WTC11 (cell line): ENCODE measurements around the gene TDRD9. TPM values are rescaled to one million over a fixed set of nuclear protein-coding genes. Genes with fewer than 3 reads are reported as not detected.

Source experiments
- ATAC-seq: fragments of 200-7000 bp; cut with Tn5 transposase; 2 replicates; pipeline ENCODE4 v1.10.0; 2021; ENCODE audit warnings: mild to moderate bottlenecking, moderate library complexity
- CTCF ChIA-PET: fragments of 300-600 bp; sonication (Branson Sonifier 250); formaldehyde crosslinking; loops from one replicate; lab custom pipeline; 2021; ENCODE audit warnings: antibody characterized with exemption; lab: Charles Lee
- POLR2A ChIA-PET: fragments of 350-600 bp; sonication (Branson Sonifier 250); formaldehyde crosslinking; loops from one replicate; lab custom pipeline; 2021; ENCODE audit warnings: antibody characterized with exemption; lab: Charles Lee
- DNase-seq: peaks from one replicate; pipeline ENCODE4 v3.0.0; 2021; ENCODE audit warnings: low spot score
- H3K27ac Mint-ChIP-seq: 2 replicates; pipeline ENCODE4 v1.8.0; 2021; ENCODE audit warnings: mixed read lengths
- H3K27me3 Mint-ChIP-seq: 2 replicates; pipeline ENCODE4 v1.8.0; 2021; ENCODE audit warnings: low read depth, mild to moderate bottlenecking, moderate library complexity, mixed read lengths
- H3K36me3 Mint-ChIP-seq: 2 replicates; pipeline ENCODE4 v1.8.0; 2021; ENCODE audit warnings: mixed read lengths
- H3K4me1 Mint-ChIP-seq: 2 replicates; pipeline ENCODE4 v1.8.0; 2022; ENCODE audit warnings: mixed read lengths
- H3K4me3 Mint-ChIP-seq: 2 replicates; pipeline ENCODE4 v1.8.0; 2021; ENCODE audit warnings: mild to moderate bottlenecking, moderate library complexity, mixed read lengths
- H3K9me3 Mint-ChIP-seq: 2 replicates; pipeline ENCODE4 v1.8.0; 2021; ENCODE audit warnings: mixed read lengths
- AFF4 ChIP-seq: sonication (generic); formaldehyde crosslinking; IDR thresholded peaks from 2 replicates; pipeline ENCODE4 v1.8.1; 2023; ENCODE audit warnings: mild to moderate bottlenecking, missing genetic modification reagents, borderline replicate concordance
- ESRRA ChIP-seq: sonication (generic); formaldehyde crosslinking; IDR thresholded peaks from 2 replicates; pipeline ENCODE4 v1.8.1; 2022; ENCODE audit warnings: mild to moderate bottlenecking, missing genetic modification reagents, borderline replicate concordance
- ETV6 ChIP-seq: sonication (generic); formaldehyde crosslinking; IDR thresholded peaks from 2 replicates; pipeline ENCODE4 v1.8.1; 2022; ENCODE audit warnings: mild to moderate bottlenecking, missing genetic modification reagents
- FOXJ3 ChIP-seq: sonication (generic); formaldehyde crosslinking; IDR thresholded peaks from 2 replicates; pipeline ENCODE4 v1.9.0; 2021; ENCODE audit warnings: missing genetic modification reagents, mild to moderate bottlenecking, borderline replicate concordance
- FOXK1 ChIP-seq: sonication (generic); formaldehyde crosslinking; IDR thresholded peaks from 2 replicates; pipeline ENCODE4 v1.8.0; 2022; ENCODE audit warnings: mild to moderate bottlenecking, moderate library complexity, missing genetic modification reagents
- IRF2 ChIP-seq: sonication (generic); formaldehyde crosslinking; IDR thresholded peaks from 2 replicates; pipeline ENCODE4 v1.8.0; 2022; ENCODE audit warnings: low read depth, missing genetic modification reagents, borderline replicate concordance
- NR2C2 ChIP-seq: sonication (generic); formaldehyde crosslinking; IDR thresholded peaks from 2 replicates; pipeline ENCODE4 v1.8.0; 2022; ENCODE audit warnings: mild to moderate bottlenecking, missing genetic modification reagents
- NR3C1 ChIP-seq: sonication (generic); formaldehyde crosslinking; conservative IDR thresholded peaks from 2 replicates; pipeline ENCODE4 v1.8.1; 2023; ENCODE audit warnings: low read depth, mild to moderate bottlenecking, missing genetic modification reagents
- PRDM15 ChIP-seq: sonication (generic); formaldehyde crosslinking; IDR thresholded peaks from 2 replicates; pipeline ENCODE4 v1.8.0; 2022; ENCODE audit warnings: missing genetic modification reagents
- TCF7 ChIP-seq: sonication (generic); formaldehyde crosslinking; IDR thresholded peaks from 2 replicates; pipeline ENCODE4 v1.8.0; 2022; ENCODE audit warnings: mild to moderate bottlenecking, low read depth, missing genetic modification reagents, moderate library complexity
- ZNF219 ChIP-seq: sonication (generic); formaldehyde crosslinking; IDR thresholded peaks from 2 replicates; pipeline ENCODE4 v1.8.0; 2023; ENCODE audit warnings: missing genetic modification reagents, mild to moderate bottlenecking, borderline replicate concordance
- ZNF396 ChIP-seq: fragments of 250-450 bp; sonication (Bioruptor Pico); IDR thresholded peaks from 2 replicates; pipeline ENCODE4 v1.8.0; 2021; ENCODE audit warnings: mild to moderate bottlenecking, moderate library complexity, borderline replicate concordance
- ZNF416 ChIP-seq: fragments of 250-450 bp; sonication (Bioruptor Pico); IDR thresholded peaks from 2 replicates; pipeline ENCODE4 v1.9.0; 2021; ENCODE audit warnings: mild to moderate bottlenecking, inconsistent platforms
- ZNF512 ChIP-seq: sonication (generic); formaldehyde crosslinking; IDR thresholded peaks from 2 replicates; pipeline ENCODE4 v1.8.1; 2022; ENCODE audit warnings: missing genetic modification reagents, borderline replicate concordance
- total RNA-seq: library from RNA; stranded (reverse); gene quantifications from 3 replicates; pipeline ENCODE4 v1.2.3, GENCODE V29; 2021
- TF ChIP-seq, protein P1 (sequence below): sonication (generic); formaldehyde crosslinking; IDR thresholded peaks from 2 replicates; pipeline ENCODE4 v1.8.0; 2023; ENCODE audit warnings: mild to moderate bottlenecking, missing genetic modification reagents
- TF ChIP-seq, protein P2 (sequence below): fragments of 200-600 bp; IDR thresholded peaks from 2 replicates; pipeline ENCODE4 v1.8.0; 2022; ENCODE audit warnings: antibody characterized with exemption

Gene TDRD9
- total RNA-seq, 1 experiment from 2014 or later = 0.17 TPM

DNA sequence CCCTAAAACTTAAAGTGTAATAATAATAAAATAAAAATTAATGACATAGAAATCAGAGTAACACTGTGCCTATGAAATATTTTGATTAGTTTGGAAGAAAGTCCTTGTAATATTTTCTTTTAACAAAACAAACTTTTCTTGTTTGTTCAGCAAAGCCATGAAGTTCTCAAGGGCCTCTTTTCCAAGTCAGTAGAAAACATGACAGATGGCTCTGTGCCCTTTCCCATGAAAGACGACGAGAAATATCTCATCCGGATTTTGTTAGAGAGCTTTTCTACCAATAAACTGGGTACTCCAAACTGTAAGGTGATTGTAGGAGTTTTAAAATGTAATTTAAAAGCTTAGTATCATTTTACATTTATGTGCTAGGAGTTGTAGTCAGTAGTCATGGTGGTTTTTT is 102.7 kb downstream of the TDRD9 start (continued):
- TF ChIP-seq PRDM15 (CRISPR knock-in tag) (no peak), AFF4 (CRISPR knock-in tag) (no peak), NR2C2 (no peak)

GRCh38 chr14:104031384-104031783 is 103.1 kb downstream of the TDRD9 start:
- ChIA-PET POLR2A (interaction anchor here (0.6 kb wide), 1 partner anchor 17 kb away, joined by 3 read pairs; no protein-coding TSS in a partner anchor), CTCF (interaction anchor here (0.5 kb wide), 1 partner anchor 66 kb away, joined by 3 read pairs; no protein-coding TSS in a partner anchor)
- Mint-ChIP-seq H3K27me3 (no peaks in the 10 kb centered on the region), H3K4me1 (peaks cover 8% of the 10 kb centered on the region; the same call in 1 of the 2 replicates), H3K36me3 (no peaks in the 10 kb centered on the region), H3K4me3 (no peak overlapping the region), H3K9me3 (no peaks in the 10 kb centered on the region), H3K27ac (no peak overlapping the region)
- ATAC-seq = no peak
- DNase-seq = no peak
- TF ChIP-seq TCF7 (CRISPR knock-in tag) (no peak), ZNF396 (no peak), ZNF219 (no peak), ETV6 (CRISPR knock-in tag) (no peak), NR3C1 (CRISPR knock-in tag) (no peak), FOXJ3 (CRISPR knock-in tag) (no peak), FOXK1 (CRISPR knock-in tag) (no peak), ZNF512 (CRISPR knock-in tag) (no peak), ESRRA (CRISPR knock-in tag) (no peak), ZNF416 (CRISPR knock-in tag) (no peak), AFF4 (CRISPR knock-in tag) (no peak), IRF2 (CRISPR knock-in tag) (no peak)
- TF ChIP-seq, protein P1, sequence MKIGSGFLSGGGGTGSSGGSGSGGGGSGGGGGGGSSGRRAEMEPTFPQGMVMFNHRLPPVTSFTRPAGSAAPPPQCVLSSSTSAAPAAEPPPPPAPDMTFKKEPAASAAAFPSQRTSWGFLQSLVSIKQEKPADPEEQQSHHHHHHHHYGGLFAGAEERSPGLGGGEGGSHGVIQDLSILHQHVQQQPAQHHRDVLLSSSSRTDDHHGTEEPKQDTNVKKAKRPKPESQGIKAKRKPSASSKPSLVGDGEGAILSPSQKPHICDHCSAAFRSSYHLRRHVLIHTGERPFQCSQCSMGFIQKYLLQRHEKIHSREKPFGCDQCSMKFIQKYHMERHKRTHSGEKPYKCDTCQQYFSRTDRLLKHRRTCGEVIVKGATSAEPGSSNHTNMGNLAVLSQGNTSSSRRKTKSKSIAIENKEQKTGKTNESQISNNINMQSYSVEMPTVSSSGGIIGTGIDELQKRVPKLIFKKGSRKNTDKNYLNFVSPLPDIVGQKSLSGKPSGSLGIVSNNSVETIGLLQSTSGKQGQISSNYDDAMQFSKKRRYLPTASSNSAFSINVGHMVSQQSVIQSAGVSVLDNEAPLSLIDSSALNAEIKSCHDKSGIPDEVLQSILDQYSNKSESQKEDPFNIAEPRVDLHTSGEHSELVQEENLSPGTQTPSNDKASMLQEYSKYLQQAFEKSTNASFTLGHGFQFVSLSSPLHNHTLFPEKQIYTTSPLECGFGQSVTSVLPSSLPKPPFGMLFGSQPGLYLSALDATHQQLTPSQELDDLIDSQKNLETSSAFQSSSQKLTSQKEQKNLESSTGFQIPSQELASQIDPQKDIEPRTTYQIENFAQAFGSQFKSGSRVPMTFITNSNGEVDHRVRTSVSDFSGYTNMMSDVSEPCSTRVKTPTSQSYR = no peak
- TF ChIP-seq, protein P2, sequence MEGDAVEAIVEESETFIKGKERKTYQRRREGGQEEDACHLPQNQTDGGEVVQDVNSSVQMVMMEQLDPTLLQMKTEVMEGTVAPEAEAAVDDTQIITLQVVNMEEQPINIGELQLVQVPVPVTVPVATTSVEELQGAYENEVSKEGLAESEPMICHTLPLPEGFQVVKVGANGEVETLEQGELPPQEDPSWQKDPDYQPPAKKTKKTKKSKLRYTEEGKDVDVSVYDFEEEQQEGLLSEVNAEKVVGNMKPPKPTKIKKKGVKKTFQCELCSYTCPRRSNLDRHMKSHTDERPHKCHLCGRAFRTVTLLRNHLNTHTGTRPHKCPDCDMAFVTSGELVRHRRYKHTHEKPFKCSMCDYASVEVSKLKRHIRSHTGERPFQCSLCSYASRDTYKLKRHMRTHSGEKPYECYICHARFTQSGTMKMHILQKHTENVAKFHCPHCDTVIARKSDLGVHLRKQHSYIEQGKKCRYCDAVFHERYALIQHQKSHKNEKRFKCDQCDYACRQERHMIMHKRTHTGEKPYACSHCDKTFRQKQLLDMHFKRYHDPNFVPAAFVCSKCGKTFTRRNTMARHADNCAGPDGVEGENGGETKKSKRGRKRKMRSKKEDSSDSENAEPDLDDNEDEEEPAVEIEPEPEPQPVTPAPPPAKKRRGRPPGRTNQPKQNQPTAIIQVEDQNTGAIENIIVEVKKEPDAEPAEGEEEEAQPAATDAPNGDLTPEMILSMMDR = no peak
